Amniotic epithelial cell (primary cell): Measurements from ENCODE around the gene VILL.
"Not testable (repeated sequence)": the region's sequence is repeated elsewhere in the genome, so short reads cannot be mapped to it uniquely, and the experiment has no call there.

ENCODE experiments used
- DNase-seq: peaks from one replicate; pipeline ENCODE4 v3.0.0-alpha.2; 2010; ENCODE audit warnings: low read depth

The VILL gene

DNA sequence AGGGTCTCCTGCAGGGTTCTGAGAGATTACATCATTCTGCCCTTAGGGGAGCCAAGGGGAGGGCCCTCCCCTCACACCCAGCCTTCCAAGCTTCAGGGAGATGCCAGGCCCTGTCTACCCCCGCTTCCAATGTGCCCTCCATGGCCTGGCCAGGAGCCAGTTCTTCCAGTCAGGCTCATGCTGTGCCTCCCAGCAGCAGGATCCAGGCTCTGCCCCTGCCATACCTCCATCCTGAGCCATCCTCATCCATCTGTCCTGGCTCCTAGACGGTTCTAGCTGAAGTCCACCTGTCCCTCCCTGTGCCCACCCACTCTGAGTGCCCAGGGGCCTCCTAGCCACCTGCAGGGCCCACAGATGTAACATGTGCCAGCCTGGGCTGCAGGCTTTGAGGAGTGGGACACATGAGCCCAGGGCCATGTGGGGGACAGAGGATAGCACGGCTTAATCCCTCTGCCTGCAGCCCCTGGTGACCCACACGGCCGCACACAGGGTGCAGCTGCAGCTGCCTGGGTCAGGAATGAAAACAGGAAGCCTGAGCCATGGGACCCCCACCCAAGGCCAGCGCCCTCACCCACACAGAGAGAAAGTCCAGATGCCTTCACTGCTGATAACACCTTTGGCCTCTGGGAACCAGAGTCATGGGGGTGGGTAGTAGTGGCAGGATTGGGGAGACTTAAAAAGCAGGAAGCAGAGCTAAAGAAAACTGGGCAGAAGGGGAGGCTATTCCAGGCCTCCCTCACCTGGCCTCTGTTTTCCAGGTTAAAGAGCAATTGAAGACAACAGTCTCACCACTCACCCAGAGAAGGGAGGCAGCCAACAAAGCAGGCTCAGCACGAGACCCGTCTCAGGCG, 27.1 kb downstream of the VILL start:
- no peak for DNase-seq

DNA sequence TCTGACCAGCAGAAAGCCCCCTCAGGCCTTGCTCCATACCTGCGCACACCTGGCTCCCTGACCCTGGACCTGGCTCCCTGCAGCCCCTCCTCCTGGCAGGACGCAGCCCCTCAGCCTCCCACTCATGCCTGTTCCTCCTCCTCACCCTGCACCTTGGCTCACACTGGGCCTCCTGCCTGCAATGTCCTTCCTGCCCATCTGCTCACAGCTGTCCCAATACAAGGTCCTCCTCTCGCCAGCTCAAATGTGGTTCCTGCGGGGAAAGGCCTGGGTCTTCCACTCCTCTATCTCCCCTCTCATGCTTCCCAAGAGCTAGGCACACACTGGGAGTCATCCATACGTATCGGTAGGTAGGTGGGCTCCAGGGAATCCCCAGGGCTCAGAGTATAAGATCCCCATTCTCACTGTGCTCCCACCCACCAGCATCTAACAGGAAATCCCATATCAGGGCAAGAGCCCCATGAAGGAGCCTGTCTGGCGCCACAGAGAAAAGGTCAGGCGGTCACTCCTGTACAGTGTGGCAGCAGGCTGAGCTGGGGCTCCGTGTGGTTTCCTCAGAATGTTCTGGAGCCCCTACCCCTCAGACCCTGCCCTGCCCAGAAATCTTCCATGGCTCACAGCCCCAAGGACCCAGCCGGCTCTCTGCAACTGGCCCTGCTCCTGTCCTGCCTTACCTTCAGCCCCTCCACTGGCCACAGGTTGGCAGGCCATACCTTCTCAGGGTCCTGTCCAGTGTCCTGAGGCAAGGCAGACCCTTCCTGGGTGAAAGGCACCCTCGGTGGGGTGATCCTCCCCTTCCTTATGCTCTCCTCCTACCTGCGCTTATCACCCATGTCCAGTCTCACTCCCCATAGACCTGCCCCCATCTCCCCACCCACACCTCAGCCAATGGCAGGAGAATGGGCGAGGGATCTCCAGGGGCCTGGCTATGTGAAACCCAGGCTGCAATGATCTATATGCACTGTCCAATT, 28.0 kb downstream of the VILL start:
- DNase-seq: no peak

DNA sequence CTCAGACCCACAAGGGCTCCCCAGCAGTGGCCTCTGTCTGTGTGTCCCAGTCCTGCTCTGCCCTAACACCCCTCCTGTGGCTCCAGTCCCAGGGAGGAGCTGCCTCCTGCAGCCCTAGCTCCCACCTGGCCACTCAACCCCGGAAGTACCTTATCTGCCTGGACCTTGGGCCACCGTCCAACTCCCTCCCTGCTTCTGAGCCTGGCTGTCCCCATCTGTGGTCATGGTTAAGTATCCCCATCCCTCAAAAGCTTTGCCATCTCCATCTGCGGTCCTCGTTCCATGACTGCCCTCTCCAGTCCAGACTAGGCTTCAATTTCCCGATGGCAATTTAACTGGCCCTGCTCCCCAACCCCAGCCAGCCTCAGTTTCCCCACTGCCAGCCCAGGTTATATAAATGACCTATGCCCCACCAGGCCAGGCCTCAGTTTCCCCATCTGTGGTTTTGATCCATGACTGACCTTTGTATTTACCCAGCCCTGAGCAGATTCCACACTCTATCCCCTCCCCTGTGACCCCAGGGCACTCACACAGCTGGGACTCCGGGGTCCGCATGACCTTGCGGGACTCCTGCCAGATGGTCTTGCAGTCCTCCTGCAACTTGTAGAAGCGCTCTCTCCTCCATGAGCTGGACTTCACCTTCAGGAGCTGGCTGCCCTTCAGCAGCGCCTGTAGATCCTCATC, 29.2 kb downstream of the VILL start:
- no peak for DNase-seq

- DNase-seq: no peak
Observed at GRCh38 chr3:38020342-38020726, 29.7 kb downstream of the VILL start.

DNA sequence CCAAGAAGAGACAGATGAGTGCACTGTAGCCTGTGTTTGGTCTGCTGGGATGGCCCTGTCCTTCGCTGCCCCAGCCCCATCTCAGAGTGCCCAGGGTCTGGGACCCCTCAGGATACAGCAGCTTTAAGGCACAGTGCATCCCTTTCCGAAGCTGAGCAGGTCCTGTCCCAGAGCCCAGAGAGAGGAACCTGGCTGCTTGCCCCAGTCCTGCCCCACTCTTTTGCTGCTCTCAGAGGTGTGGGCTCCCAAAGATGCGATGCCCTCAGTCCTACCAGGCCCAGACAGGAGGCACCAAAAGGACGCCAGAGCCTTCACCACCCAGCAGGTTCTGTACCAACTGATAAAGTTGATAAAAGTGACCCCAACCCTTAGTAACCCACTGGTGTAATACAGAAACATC, 30.6 kb downstream of the VILL start:
- no peak for DNase-seq

- no peak for DNase-seq
Observed at GRCh38 chr3:38022301-38022700, 31.7 kb downstream of the VILL start.

DNA sequence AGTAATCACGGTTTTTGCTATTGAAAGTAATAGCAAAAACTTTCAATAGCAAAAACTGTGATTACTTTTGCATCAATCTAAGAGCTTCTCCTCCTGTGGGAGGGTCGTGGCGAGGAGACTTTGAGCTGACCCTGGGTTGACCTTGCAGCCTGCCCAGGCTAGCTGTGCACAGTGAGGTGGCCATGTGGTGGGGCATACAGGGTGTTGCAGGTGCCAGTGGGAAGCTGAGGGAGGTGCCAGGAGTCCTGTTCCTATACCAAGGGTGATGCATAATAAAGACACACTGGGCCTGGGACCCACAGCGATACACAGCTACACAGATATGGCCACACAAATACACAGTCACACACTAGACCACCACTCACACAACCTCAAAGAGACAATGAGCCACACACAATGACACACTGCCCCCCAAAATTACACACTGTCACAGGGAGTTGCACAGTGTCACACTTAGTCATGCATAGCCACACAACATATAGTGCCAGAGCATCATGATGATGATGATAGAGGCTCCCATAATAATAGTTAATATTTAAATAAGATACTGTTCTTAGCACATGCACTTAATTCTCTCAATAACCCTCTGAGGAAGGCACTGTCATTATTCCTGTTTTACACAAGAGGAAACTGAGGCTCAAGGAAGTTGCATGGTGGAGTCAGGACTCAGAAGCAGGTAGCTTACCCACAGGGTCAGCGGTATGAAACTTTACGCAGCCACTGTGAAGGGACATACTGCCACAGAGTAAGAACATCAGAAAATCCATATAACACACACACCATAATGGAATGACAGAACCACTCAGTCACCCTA, 32.5 kb downstream of the VILL start:
- DNase-seq: no peak

DNA sequence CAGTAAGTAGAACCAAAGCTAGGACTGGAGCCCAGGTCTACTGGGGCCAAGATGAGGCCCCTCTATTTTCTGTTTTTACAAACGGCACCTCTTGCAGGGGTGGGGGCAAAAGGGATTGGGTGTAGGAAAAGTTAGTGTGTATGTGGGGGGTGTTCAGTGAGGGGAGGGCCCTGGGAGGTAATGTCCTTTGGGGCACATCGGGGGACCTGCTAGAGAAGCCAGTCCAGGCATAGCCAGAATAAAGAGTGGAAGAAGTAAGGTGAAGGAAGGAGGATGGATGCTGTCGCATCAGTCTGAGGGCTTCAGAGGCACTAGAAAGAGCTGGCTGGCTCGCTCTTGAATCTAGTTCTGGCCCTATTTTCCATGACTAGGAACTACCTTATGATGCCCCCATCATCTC, 36.3 kb downstream of the VILL start:
- no peak for DNase-seq

- DNase-seq: no peak
Observed at GRCh38 chr3:38027466-38028465, 37.2 kb downstream of the VILL start.

DNA sequence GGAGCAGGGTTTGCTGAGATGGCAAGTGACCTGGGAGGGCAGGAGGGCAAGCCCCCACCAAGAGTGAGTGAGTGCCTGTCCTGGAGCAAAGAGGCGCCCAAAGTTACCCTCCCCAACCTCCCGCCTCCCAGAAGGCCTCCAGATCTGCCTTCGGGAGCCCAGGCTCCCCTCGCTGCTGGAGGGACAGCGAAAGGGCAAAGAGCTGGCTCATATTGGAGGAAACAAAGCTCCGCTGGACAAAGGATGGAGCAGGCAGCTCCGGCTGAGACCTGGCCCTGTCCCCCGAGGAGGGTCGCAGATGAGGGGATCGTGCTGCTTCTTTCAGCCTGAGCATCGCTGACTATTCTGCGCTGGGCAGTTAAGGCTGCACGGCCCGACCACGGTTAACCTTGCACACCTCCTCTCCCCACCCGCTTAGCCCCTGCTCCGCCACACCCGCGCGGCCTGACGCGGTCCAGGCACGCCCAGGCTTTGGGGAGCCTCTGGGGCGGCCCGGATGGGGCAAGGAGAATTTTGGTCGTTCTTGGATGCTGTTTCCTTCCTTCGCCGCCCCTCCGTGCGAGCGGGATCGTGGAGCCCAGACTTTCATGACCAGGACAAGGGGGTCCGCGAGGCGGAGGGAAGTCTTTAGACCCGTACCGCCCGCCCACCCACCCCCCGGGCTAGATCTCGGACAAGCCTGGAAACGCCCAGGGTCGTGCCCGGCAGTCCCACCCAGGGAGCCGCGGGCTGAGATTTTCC, 38.2 kb downstream of the VILL start:
- DNase-seq: no peak

DNA sequence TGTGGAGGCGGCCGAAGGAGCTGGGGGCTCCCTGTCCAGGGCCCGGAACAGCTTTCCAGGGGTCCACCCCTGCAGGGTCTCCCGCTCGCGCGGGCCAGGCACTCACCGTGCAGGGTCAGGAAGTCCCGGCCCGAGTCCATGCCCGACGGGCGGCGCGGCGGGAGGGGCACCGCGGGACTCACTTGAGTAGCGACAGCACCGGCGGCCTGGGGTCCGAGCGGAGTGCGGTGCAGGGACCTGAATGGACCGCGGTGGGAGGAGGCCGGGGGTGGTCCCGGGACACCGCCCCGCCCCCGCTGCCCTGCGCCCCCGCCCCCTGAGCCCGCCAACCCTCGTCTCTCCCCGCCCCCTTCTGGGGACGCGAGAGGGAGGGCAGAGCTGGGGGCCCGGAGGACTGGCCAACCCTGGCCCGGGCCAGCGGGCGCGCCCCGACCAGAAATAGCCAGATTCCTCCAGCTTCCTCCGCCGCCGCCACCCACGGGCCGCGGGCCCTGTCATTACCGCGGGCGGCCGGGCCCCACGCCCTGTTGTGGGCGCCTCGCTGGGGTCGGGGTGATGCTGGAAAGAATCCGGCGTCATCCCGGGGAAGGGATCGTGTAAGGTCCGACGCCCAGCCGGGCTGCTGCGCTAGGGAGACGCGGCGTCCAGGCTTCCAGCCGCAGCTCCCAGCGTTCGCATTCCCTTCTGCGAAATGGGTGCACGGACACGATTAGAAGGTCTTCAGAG, 39.0 kb downstream of the VILL start, which contains the start of gene PLCD1:
Gene PLCD1, minus strand, starts transcription at position 243 of the 726 bp plus-strand sequence. Its CDS starts 103 bp downstream, at position 140.
- peak; percentile 20 for DNase-seq

- no peak for DNase-seq
Observed at GRCh38 chr3:38030126-38031021, 39.8 kb downstream of the VILL start.

DNA sequence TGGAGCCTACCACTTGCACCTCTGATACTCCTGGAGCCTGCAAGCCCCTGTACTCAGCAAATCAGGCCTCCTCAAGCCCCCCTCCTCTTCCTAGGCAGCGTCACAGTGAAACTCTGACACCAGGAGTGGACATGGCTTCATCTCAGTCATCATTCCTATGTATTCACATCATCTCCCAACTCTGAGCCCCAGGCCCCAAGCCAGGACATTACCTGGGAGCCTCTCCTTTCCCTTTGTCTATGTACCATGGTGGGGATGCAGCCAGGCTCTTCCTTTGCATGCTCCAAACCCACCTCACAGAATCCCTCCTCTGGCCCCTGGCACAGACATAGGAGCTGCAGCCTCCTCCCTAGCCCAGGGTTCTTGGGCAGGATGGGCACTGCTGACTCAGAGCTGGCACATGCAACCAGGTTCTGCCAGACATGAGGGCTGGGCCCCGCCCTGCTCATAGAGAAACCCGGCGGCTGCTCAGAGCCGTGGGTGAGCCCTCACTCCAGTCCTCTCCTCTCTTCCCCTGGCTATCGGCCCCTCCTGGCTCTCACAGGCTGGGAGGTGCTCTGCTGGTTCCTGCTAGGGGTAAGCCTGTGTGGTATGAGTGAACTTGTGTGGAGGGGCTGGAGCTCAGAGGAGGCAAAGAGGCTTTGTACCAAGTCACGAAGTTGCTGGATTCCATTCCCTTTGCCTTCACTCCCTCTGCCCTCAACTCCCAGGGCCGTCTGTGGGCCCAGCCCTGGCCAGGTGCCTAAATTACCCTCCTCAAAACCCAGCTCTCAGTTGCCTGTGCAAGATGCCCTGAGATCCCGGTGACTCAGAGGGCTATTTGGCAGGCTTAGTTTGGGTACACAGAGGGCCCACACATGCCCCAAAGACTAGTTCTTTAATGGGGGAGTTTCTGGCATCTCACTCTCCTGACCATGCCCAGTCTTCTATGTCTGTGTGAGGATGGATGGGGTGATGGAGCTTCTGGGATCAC, 40.7 kb downstream of the VILL start:
- no peak for DNase-seq

- DNase-seq: no peak
Observed at GRCh38 chr3:38032328-38032865, 41.8 kb downstream of the VILL start.

DNA sequence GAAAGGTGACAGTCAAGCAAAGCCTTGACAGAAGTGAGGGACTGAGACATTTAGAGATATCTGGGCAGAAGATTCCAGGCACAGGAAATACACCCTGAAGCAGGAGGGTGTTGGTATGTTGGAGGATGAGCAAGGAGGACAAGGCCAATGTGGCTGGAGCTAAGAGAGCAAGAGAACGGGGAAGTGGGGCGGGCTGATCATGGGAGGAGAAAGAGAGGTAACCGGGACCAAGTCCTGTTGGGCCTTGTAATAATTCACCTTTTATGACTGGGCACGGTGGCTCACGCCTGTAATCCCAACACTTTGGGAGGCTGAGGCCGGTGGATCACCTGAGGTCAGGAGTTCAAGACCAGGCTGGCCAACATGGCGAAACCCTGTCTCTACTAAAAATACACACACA, 43.0 kb downstream of the VILL start:
- DNase-seq: not testable (repeated sequence)

GRCh38 chr3:38034335-38034734, 43.7 kb downstream of the VILL start:
- not testable (repeated sequence) for DNase-seq
